Heart left ventricle (tissue), 13 donors: Measurements from ENCODE around the gene SLC38A10.
A peak's percentile ranks its signal among the peaks of the same experiment; 100 is the strongest.

ENCODE experiments used
- POLR2A ChIP-seq, 2 donors: fragments of 450-650 bp; IDR thresholded peaks; one replicate each; pipeline ENCODE4 v1.6.1; 2017; ENCODE audit warnings: antibody characterized with exemption in 2 of 2, mild to moderate bottlenecking in 2 of 2, moderate library complexity in 2 of 2
- TF ChIP-seq, protein P1 (sequence below), 12 donors: fragments of 200-600 bp; sonication (generic) in 4 of 12; IDR thresholded peaks; one replicate each; pipeline versions ENCODE4 v1.5.0 to v1.8.0; 2018 to 2022; ENCODE audit warnings: antibody characterized with exemption in 12 of 12, mild to moderate bottlenecking in 5 of 12
- donor health status: ischemic (EF 13 %, LVEDD 7.1; RV severe dilation, severe dysfunction).
- donor health status: DM: no; HTN: yes; CAD: no.
- donor health status: DM: no; HTN: no; CAD: no.
- donor health status: ischemic (EF 25% LVEDD 6.9; RV normal size, moderate dysfunction).
- donor health status: ischemic (EF 25% LVEDD 5.7; RV mildly dilated, moderate dysfunction).
- donor health status: ischemic (EF 35%, LVEDD 5.7; RV mildly dilated, moderate dysfunction).
- donor health status: nonischemic (EF 11% LVEDD 7.7; RV severe dilation, severe dysfunction).
- donor health status: DM: yes; HTN: yes; CAD: no.
- donor health status: PGD.
- donor health status: ischemic (EF 29% LVEDD 5.4; RV normal size, mild dysfunction).
- donor health status: nonischemic (EF 23%, LVEDD 6.1; RV moderate dilation, normal function).

DNA sequence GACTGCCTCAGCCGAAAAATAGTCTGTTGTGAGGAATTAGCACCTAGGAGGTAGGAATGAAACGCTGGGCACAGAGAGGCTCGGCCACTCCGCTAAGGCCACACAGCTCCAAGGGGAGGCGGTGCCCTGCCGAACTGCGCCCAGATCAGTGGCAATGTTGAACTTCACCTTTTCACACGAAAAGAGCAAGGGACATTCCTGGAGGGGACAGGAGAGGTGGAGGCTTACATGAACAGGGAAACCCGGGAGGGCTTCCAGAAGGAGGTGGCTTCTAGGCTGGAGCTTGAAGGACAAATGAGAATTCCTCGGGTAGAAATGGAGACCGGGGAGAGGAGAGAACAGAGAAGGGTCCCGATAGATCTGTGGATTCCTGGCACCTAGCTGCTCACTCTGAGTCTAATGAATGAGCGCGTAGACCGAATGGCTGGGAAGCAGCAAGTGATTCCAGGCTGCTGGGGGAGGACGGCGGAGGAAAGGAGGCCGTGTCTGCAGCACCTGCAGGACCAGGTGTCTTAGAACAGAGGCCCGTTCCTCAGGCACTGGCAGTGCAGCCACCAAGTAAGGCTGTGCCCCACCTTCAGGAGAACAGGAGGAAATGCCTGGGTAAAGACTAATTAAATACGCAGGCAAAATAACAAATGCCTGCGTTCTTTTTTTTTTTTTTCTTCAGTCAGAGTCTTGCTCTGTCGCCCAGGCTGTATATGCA lies 722 bp upstream of the SLC38A10 start:
- TF ChIP-seq, protein P1, sequence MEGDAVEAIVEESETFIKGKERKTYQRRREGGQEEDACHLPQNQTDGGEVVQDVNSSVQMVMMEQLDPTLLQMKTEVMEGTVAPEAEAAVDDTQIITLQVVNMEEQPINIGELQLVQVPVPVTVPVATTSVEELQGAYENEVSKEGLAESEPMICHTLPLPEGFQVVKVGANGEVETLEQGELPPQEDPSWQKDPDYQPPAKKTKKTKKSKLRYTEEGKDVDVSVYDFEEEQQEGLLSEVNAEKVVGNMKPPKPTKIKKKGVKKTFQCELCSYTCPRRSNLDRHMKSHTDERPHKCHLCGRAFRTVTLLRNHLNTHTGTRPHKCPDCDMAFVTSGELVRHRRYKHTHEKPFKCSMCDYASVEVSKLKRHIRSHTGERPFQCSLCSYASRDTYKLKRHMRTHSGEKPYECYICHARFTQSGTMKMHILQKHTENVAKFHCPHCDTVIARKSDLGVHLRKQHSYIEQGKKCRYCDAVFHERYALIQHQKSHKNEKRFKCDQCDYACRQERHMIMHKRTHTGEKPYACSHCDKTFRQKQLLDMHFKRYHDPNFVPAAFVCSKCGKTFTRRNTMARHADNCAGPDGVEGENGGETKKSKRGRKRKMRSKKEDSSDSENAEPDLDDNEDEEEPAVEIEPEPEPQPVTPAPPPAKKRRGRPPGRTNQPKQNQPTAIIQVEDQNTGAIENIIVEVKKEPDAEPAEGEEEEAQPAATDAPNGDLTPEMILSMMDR (IDR thresholded peaks at IDR 0.05) = peak in 7 of 12 donors; percentile 12 to 41 (median 27)
- TF ChIP-seq POLR2A (IDR thresholded peaks at IDR 0.05) = no peak
